Vagina (tissue), 2 donors: ENCODE results near the gene XPC. TPM values are rescaled to one million over a fixed set of nuclear protein-coding genes. Genes with fewer than 3 reads are reported as not detected.
A peak's percentile ranks its signal among the peaks of the same experiment; 100 is the strongest.

ENCODE experiments used
- DNase-seq, 2 donors: peaks; one replicate each; pipeline ENCODE4 v3.0.0-alpha.2; 2017; ENCODE audit errors: extremely low spot score in 2 of 2
- H3K27ac ChIP-seq: fragments of 200-600 bp; sonication (generic); one replicate; pipeline ENCODE4 v1.5.1; 2019
- H3K27me3 ChIP-seq: fragments of 200-600 bp; sonication (generic); one replicate; pipeline ENCODE4 v1.5.1; 2019
- H3K36me3 ChIP-seq, 2 donors: fragments of 200-600 bp; sonication (generic); one replicate each; pipeline ENCODE4 v1.5.1; 2017 to 2019
- H3K4me1 ChIP-seq: fragments of 200-600 bp; sonication (generic); one replicate; pipeline ENCODE4 v1.5.1; 2019
- H3K4me3 ChIP-seq, 2 donors: fragments of 200-600 bp; sonication (generic); 1 replicate in 1 of 2; 2 replicates in 1 of 2; pipeline ENCODE4 v1.5.1; 2016 to 2019
- H3K9me3 ChIP-seq: fragments of 200-600 bp; sonication (generic); one replicate; pipeline ENCODE4 v1.5.1; 2019
- CTCF ChIP-seq, 3 experiments: fragments of 450-650 bp in 2 of 3; fragments of 200-600 bp in 1 of 3; sonication (generic) in 1 of 3; IDR thresholded peaks; one replicate each; pipeline ENCODE4 v1.5.1; 2017 to 2019; ENCODE audit warnings: antibody characterized with exemption in 3 of 3, mild to moderate bottlenecking in 2 of 3, moderate library complexity in 2 of 3
- POLR2A ChIP-seq, 2 donors: fragments of 450-650 bp; IDR thresholded peaks; one replicate each; pipeline ENCODE4 v1.6.1; 2017; ENCODE audit warnings: antibody characterized with exemption in 2 of 2, mild to moderate bottlenecking in 2 of 2, moderate library complexity in 2 of 2
- POLR2AphosphoS5 ChIP-seq, 2 donors: sonication (generic); formaldehyde crosslinking; IDR thresholded peaks; one replicate each; pipeline ENCODE4 v1.9.0; 2017; ENCODE audit warnings: antibody characterized with exemption in 2 of 2, mild to moderate bottlenecking in 2 of 2, low read depth in 1 of 2; ENCODE audit not compliant: insufficient read depth in 1 of 2
- intact Hi-C: fragments of 100-400 bp; cut with DNase I; formaldehyde crosslinking; loops from one replicate; pipeline ENCODE4 v1.15.1; 2023
- total RNA-seq: library from RNA; depleted of rRNA; stranded (reverse); fragments of >200 nt; gene quantifications from one replicate; pipeline ENCODE4 v1.2.3, GENCODE V29; 2016

The XPC gene
- total RNA-seq, 1 donor from 2014 or later, result 33.6 TPM

- no peaks in the 10 kb centered on the region for H3K27me3 ChIP-seq
- DNase-seq, result peak in 1 of 2 donors; percentile 89
- TF ChIP-seq POLR2A (IDR thresholded peaks at IDR 0.05) (no peak), POLR2AphosphoS5 (IDR thresholded peaks at IDR 0.05; ENCODE audit: insufficient read depth in 1 of 2, low read depth in 1 of 2) (no peak), CTCF (IDR thresholded peaks at IDR 0.05) (no peak)
- no peaks in the 10 kb centered on the region for H3K9me3 ChIP-seq
- H3K36me3 ChIP-seq, result peaks cover 0 to 30% of the 10 kb centered on the region in 2 donors
- H3K27ac ChIP-seq, result peak overlapping the region; percentile 81
- intact Hi-C loops, result no loop called here
- no peak overlapping the region for H3K4me3 ChIP-seq
- peaks cover 44% of the 10 kb centered on the region for H3K4me1 ChIP-seq
Measured at GRCh38 chr3:14145670-14146380, 32.6 kb downstream of the XPC start.

DNA sequence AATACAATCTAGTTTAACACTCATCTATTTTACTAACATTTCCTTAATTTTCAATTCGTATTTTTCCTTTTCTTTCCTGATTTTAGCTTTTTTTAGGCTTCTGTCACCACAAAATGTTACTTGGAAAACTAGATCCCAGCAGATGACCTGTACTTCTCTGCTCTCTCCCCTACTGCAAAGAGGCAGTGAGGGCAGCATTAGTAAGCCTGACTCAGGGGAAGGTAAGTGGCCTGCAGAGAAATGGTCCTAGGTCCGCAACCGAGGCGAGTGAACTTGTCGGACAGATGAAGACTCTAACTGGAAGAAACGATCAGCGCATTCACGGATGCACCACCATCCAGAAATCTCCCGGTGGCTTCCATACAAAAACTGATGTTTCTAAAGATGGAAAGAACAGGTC is 33.2 kb downstream of the XPC start:
- intact Hi-C loops, result no loop called here
- Histone ChIP-seq H3K27ac (peak overlapping the region; percentile 81), H3K4me1 (peaks cover 44% of the 10 kb centered on the region)

GRCh38 chr3:14144423-14145075 is 33.9 kb downstream of the XPC start:
- peak overlapping the region; percentile 81 for H3K27ac ChIP-seq
- H3K4me3 ChIP-seq, result peak overlapping the region in 1 of 2 donors; percentile 18
- no peaks in the 10 kb centered on the region for H3K27me3 ChIP-seq
- peak in 1 of 2 donors; percentile 93 for DNase-seq
- H3K9me3 ChIP-seq, result no peaks in the 10 kb centered on the region
- no peak for TF ChIP-seq POLR2A (IDR thresholded peaks at IDR 0.05)
- peak; percentile 40 to 97 for TF ChIP-seq POLR2AphosphoS5 (IDR thresholded peaks at IDR 0.05; ENCODE audit: insufficient read depth in 1 of 2, low read depth in 1 of 2)
- no peak for TF ChIP-seq CTCF (IDR thresholded peaks at IDR 0.05)
- H3K4me1 ChIP-seq, result peaks cover 44% of the 10 kb centered on the region
- H3K36me3 ChIP-seq, result peaks cover 0 to 41% of the 10 kb centered on the region in 2 donors
- intact Hi-C loops, result loop anchor here (1.0 kb wide), 1 partner anchor 19 kb away; the partner anchor contains the start of gene TMEM43

More for the DNA sequence above, 33.2 kb downstream of the XPC start:
- TF ChIP-seq CTCF (IDR thresholded peaks at IDR 0.05), result no peak
- peaks cover 0 to 36% of the 10 kb centered on the region in 2 donors for H3K36me3 ChIP-seq
- H3K27me3 ChIP-seq, result no peaks in the 10 kb centered on the region
- H3K9me3 ChIP-seq, result no peaks in the 10 kb centered on the region
- no peak for DNase-seq
- H3K4me3 ChIP-seq, result no peak overlapping the region

DNA sequence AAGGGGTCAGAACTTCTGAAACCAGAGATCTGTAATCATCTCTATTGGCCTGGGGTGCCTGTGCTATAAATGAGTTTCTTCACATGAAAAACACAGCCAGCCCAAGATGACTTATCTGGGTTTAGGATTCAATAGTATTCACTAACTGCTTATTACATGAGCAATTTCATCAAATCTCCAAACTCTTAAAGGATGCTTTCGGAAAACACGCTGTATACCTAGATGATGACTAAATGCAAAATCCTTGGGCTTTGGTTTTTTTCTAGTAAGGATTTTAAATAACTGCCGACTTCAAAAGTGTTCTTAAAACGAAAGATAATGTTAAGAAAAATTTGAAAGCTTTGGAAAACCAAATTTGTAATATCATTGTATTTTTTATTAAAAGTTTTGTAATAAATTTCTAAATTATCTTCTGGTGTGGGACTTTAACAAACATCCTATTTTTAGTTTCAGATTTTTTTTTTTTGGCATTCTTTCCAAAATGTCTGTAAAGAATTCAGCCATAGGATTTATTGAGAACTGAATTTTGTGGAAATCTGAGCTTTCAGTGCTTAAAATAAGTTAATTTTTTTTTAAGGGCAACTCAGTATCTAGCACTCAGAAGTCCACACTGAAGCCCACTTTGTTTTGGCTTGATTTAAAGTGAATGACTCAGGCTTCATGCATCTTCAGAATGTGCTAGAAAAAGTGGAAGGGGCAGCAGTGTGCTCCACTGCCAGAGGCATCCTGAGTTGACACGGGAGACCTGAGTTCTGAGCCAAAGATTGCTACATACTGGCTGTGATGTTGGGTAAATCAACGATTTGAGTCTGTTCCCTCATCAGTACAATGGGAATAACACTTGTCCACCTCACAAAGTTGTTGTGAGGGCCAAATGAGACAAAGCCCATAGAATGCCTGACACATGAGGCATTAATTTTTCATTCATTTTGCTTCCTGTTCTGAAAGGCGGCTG is 34.9 kb downstream of the XPC start:
- Histone ChIP-seq H3K9me3 (no peaks in the 10 kb centered on the region), H3K27me3 (no peaks in the 10 kb centered on the region), H3K27ac (peak overlapping the region; percentile 81), H3K36me3 (peaks cover 0 to 45% of the 10 kb centered on the region in 2 donors), H3K4me1 (peaks cover 43% of the 10 kb centered on the region), H3K4me3 (no peak overlapping the region)
- peak in 1 of 2 donors; percentile 88 for DNase-seq
- no peak for TF ChIP-seq CTCF (IDR thresholded peaks at IDR 0.05)
- TF ChIP-seq POLR2AphosphoS5 (IDR thresholded peaks at IDR 0.05; ENCODE audit: insufficient read depth in 1 of 2, low read depth in 1 of 2), result peak in 1 of 2 donors; percentile 28
- no peak for TF ChIP-seq POLR2A (IDR thresholded peaks at IDR 0.05)
- intact Hi-C loops, result loop anchor here (1.0 kb wide), 1 partner anchor 18 kb away; the partner anchor contains the start of gene TMEM43
